WTC11 (cell line): ENCODE data around the gene BMPR1B. TPM values are rescaled to one million over a fixed set of nuclear protein-coding genes. Genes with fewer than 3 reads are reported as not detected.

ENCODE experiments used
- ATAC-seq: fragments of 200-7000 bp; cut with Tn5 transposase; 2 replicates; pipeline ENCODE4 v1.10.0; 2021; ENCODE audit warnings: mild to moderate bottlenecking, moderate library complexity
- CTCF ChIA-PET: fragments of 300-600 bp; sonication (Branson Sonifier 250); formaldehyde crosslinking; loops from one replicate; lab custom pipeline; 2021; ENCODE audit warnings: antibody characterized with exemption; lab: Charles Lee
- POLR2A ChIA-PET: fragments of 350-600 bp; sonication (Branson Sonifier 250); formaldehyde crosslinking; loops from one replicate; lab custom pipeline; 2021; ENCODE audit warnings: antibody characterized with exemption; lab: Charles Lee
- DNase-seq: peaks from one replicate; pipeline ENCODE4 v3.0.0; 2021; ENCODE audit warnings: low spot score
- H3K27ac Mint-ChIP-seq: 2 replicates; pipeline ENCODE4 v1.8.0; 2021; ENCODE audit warnings: mixed read lengths
- H3K27me3 Mint-ChIP-seq: 2 replicates; pipeline ENCODE4 v1.8.0; 2021; ENCODE audit warnings: low read depth, mild to moderate bottlenecking, moderate library complexity, mixed read lengths
- H3K36me3 Mint-ChIP-seq: 2 replicates; pipeline ENCODE4 v1.8.0; 2021; ENCODE audit warnings: mixed read lengths
- H3K4me1 Mint-ChIP-seq: 2 replicates; pipeline ENCODE4 v1.8.0; 2022; ENCODE audit warnings: mixed read lengths
- H3K4me3 Mint-ChIP-seq: 2 replicates; pipeline ENCODE4 v1.8.0; 2021; ENCODE audit warnings: mild to moderate bottlenecking, moderate library complexity, mixed read lengths
- H3K9me3 Mint-ChIP-seq: 2 replicates; pipeline ENCODE4 v1.8.0; 2021; ENCODE audit warnings: mixed read lengths
- ARID4B ChIP-seq: sonication (generic); formaldehyde crosslinking; IDR thresholded peaks from 2 replicates; pipeline ENCODE4 v1.8.0; 2023; ENCODE audit warnings: missing genetic modification reagents, mild to moderate bottlenecking, borderline replicate concordance
- CREB1 ChIP-seq: sonication (generic); formaldehyde crosslinking; IDR thresholded peaks from 2 replicates; pipeline ENCODE4 v1.8.0; 2023; ENCODE audit warnings: mild to moderate bottlenecking, missing genetic modification reagents
- ELF4 ChIP-seq: sonication (generic); formaldehyde crosslinking; IDR thresholded peaks from 2 replicates; pipeline ENCODE4 v1.8.1; 2022; ENCODE audit warnings: low read depth, mild to moderate bottlenecking, moderate library complexity, missing genetic modification reagents
- FOXJ3 ChIP-seq: sonication (generic); formaldehyde crosslinking; IDR thresholded peaks from 2 replicates; pipeline ENCODE4 v1.9.0; 2021; ENCODE audit warnings: missing genetic modification reagents, mild to moderate bottlenecking, borderline replicate concordance
- IRF2 ChIP-seq: sonication (generic); formaldehyde crosslinking; IDR thresholded peaks from 2 replicates; pipeline ENCODE4 v1.8.0; 2022; ENCODE audit warnings: low read depth, missing genetic modification reagents, borderline replicate concordance
- MAX ChIP-seq: sonication (generic); formaldehyde crosslinking; IDR thresholded peaks from 2 replicates; pipeline ENCODE4 v1.8.0; 2022; ENCODE audit warnings: mild to moderate bottlenecking, missing genetic modification reagents
- NFATC4 ChIP-seq: fragments of 250-450 bp; sonication (Bioruptor Pico); IDR thresholded peaks from 2 replicates; pipeline ENCODE4 v1.9.0; 2021; ENCODE audit warnings: mild to moderate bottlenecking
- NFE2L1 ChIP-seq: sonication (generic); formaldehyde crosslinking; IDR thresholded peaks from 2 replicates; pipeline ENCODE4 v1.8.1; 2023; ENCODE audit warnings: missing genetic modification reagents
- NFYB ChIP-seq: sonication (generic); formaldehyde crosslinking; conservative IDR thresholded peaks from 2 replicates; pipeline ENCODE4 v1.8.0; 2022; ENCODE audit warnings: low read depth, missing genetic modification reagents
- PREB ChIP-seq: sonication (generic); formaldehyde crosslinking; IDR thresholded peaks from 2 replicates; pipeline ENCODE4 v1.8.1; 2022; ENCODE audit warnings: mild to moderate bottlenecking, missing genetic modification reagents, moderate library complexity, borderline replicate concordance
- PRRX2 ChIP-seq: fragments of 250-450 bp; sonication (Bioruptor Pico); IDR thresholded peaks from 2 replicates; pipeline ENCODE4 v1.8.0; 2021; ENCODE audit warnings: mild to moderate bottlenecking
- STAT6 ChIP-seq: sonication (generic); formaldehyde crosslinking; conservative IDR thresholded peaks from 2 replicates; pipeline ENCODE4 v1.8.1; 2023; ENCODE audit warnings: mild to moderate bottlenecking, low read depth, missing genetic modification reagents, moderate library complexity
- TP53 ChIP-seq: sonication (generic); formaldehyde crosslinking; IDR thresholded peaks from 2 replicates; pipeline ENCODE4 v1.8.1; 2023; ENCODE audit warnings: mild to moderate bottlenecking, missing genetic modification reagents
- ZNF416 ChIP-seq: fragments of 250-450 bp; sonication (Bioruptor Pico); IDR thresholded peaks from 2 replicates; pipeline ENCODE4 v1.9.0; 2021; ENCODE audit warnings: mild to moderate bottlenecking, inconsistent platforms
- ZNF532 ChIP-seq: fragments of 250-450 bp; sonication (Bioruptor Pico); IDR thresholded peaks from 2 replicates; pipeline ENCODE4 v1.9.0; 2021; ENCODE audit warnings: mild to moderate bottlenecking, borderline replicate concordance
- ZNF671 ChIP-seq: fragments of 250-450 bp; sonication (Bioruptor Pico); IDR thresholded peaks from 2 replicates; pipeline ENCODE4 v1.8.0; 2021; ENCODE audit warnings: mild to moderate bottlenecking
- total RNA-seq: library from RNA; stranded (reverse); gene quantifications from 3 replicates; pipeline ENCODE4 v1.2.3, GENCODE V29; 2021
- TF ChIP-seq, protein P1 (sequence below): sonication (generic); formaldehyde crosslinking; IDR thresholded peaks from 2 replicates; pipeline ENCODE4 v1.8.1; 2023; ENCODE audit warnings: mild to moderate bottlenecking, missing genetic modification reagents
- TF ChIP-seq, protein P2 (sequence below): sonication (generic); formaldehyde crosslinking; IDR thresholded peaks from 2 replicates; pipeline ENCODE4 v1.8.1; 2022; ENCODE audit warnings: low read depth, missing genetic modification reagents, borderline replicate concordance

The BMPR1B gene
- total RNA-seq, 1 experiment from 2014 or later = 0.77 TPM

GRCh38 chr4:94897023-94897422 is 139.3 kb downstream of the BMPR1B start:
- Mint-ChIP-seq H3K36me3 (no peaks in the 10 kb centered on the region), H3K4me1 (peaks cover 35% of the 10 kb centered on the region), H3K27me3 (no peaks in the 10 kb centered on the region), H3K27ac (peak overlapping the region; percentile 86), H3K4me3 (no peak overlapping the region), H3K9me3 (peaks cover 11% of the 10 kb centered on the region)
- ChIA-PET CTCF (no interaction called here), POLR2A (interaction anchor here (0.7 kb wide), 1 partner anchor 68 kb away, joined by 4 read pairs; no protein-coding TSS in a partner anchor)
- TF ChIP-seq NFE2L1 = no peak
- TF ChIP-seq ELF4 = no peak
- TF ChIP-seq STAT6 (CRISPR knock-in tag) = no peak
- TF ChIP-seq NFATC4 (CRISPR knock-in tag) = no peak
- TF ChIP-seq ZNF416 (CRISPR knock-in tag) = no peak
- ATAC-seq = peak; percentile 91
- DNase-seq = peak; percentile 13

DNA sequence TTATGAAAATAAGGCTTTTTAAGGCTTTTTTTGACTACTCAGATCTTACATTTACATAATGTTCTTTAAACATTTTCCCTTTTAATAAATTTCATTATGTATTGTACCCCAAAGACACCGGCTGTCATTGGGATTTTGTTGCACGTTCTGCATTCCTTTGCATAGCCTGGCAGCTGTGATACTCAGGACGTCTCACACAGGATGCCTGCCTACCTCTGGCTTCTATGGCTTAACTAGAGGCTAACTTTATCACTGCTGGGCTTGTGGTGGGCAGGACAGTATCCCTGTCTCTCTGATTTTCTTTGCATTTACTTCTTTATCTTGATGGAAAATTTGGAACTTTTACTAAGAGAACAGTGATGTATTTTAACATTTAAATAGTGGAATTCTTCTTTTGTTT is 147.8 kb downstream of the BMPR1B start:
- Mint-ChIP-seq H3K9me3 (no peaks in the 10 kb centered on the region), H3K27me3 (no peaks in the 10 kb centered on the region), H3K4me3 (no peak overlapping the region), H3K27ac (no peak overlapping the region), H3K36me3 (no peaks in the 10 kb centered on the region), H3K4me1 (peaks cover 19% of the 10 kb centered on the region)
- DNase-seq (no peak), ATAC-seq (peak; percentile 48; the same call in 1 of the 2 replicates)
- ChIA-PET POLR2A (no interaction called here), CTCF (no interaction called here)
- TF ChIP-seq CREB1 (no peak), PREB (no peak), NFYB (CRISPR knock-in tag) (no peak), MAX (CRISPR knock-in tag) (no peak), IRF2 (CRISPR knock-in tag) (no peak), TP53 (CRISPR knock-in tag) (no peak), FOXJ3 (no peak), ARID4B (CRISPR knock-in tag) (no peak), ZNF416 (CRISPR knock-in tag) (no peak), PRRX2 (CRISPR knock-in tag) (no peak), ZNF532 (CRISPR knock-in tag) (no peak), ZNF671 (no peak)
- TF ChIP-seq, protein P1, sequence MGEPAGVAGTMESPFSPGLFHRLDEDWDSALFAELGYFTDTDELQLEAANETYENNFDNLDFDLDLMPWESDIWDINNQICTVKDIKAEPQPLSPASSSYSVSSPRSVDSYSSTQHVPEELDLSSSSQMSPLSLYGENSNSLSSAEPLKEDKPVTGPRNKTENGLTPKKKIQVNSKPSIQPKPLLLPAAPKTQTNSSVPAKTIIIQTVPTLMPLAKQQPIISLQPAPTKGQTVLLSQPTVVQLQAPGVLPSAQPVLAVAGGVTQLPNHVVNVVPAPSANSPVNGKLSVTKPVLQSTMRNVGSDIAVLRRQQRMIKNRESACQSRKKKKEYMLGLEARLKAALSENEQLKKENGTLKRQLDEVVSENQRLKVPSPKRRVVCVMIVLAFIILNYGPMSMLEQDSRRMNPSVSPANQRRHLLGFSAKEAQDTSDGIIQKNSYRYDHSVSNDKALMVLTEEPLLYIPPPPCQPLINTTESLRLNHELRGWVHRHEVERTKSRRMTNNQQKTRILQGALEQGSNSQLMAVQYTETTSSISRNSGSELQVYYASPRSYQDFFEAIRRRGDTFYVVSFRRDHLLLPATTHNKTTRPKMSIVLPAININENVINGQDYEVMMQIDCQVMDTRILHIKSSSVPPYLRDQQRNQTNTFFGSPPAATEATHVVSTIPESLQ (CRISPR knock-in tag) = no peak
- TF ChIP-seq, protein P2, sequence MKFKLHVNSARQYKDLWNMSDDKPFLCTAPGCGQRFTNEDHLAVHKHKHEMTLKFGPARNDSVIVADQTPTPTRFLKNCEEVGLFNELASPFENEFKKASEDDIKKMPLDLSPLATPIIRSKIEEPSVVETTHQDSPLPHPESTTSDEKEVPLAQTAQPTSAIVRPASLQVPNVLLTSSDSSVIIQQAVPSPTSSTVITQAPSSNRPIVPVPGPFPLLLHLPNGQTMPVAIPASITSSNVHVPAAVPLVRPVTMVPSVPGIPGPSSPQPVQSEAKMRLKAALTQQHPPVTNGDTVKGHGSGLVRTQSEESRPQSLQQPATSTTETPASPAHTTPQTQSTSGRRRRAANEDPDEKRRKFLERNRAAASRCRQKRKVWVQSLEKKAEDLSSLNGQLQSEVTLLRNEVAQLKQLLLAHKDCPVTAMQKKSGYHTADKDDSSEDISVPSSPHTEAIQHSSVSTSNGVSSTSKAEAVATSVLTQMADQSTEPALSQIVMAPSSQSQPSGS (CRISPR knock-in tag) = no peak
